NOMO-1 (cell line): ENCODE results near the gene TOX2.

Experiments used
- DNase-seq, 2 experiments: peaks; one replicate each; lab custom pipeline; 2025; ENCODE audit not compliant: unreplicated experiment in 2 of 2; lab: John Stamatoyannopoulos, UW

The TOX2 gene

GRCh38 chr20:43915211-43916072 is 790 bp downstream of the TOX2 start:
- no peak for DNase-seq

- DNase-seq, result no peak
Measured at GRCh38 chr20:43916073-43916880, 1.6 kb downstream of the TOX2 start.

- no peak for DNase-seq
Measured at GRCh38 chr20:43916881-43917371, 2.3 kb downstream of the TOX2 start.

- DNase-seq, result no peak
Measured at GRCh38 chr20:43917380-43917779, 2.7 kb downstream of the TOX2 start.

- no peak for DNase-seq
Measured at GRCh38 chr20:43919686-43920403, 5.2 kb downstream of the TOX2 start.

- DNase-seq, result no peak
Measured at GRCh38 chr20:43920797-43921196, 6.1 kb downstream of the TOX2 start.

- DNase-seq, result no peak
Measured at GRCh38 chr20:43921227-43921780, 6.7 kb downstream of the TOX2 start.

GRCh38 chr20:43922614-43923013 is 8.0 kb downstream of the TOX2 start:
- no peak for DNase-seq

- DNase-seq, result no peak
Measured at GRCh38 chr20:43923322-43923721, 8.7 kb downstream of the TOX2 start.

GRCh38 chr20:43923917-43924316 is 9.3 kb downstream of the TOX2 start:
- no peak for DNase-seq

GRCh38 chr20:43925215-43925614 is 10.6 kb downstream of the TOX2 start:
- no peak for DNase-seq

- peak in 1 of 2 experiments; percentile 7 for DNase-seq
Measured at GRCh38 chr20:43925801-43926200, 11.1 kb downstream of the TOX2 start.

GRCh38 chr20:43926287-43927050 is 11.8 kb downstream of the TOX2 start:
- DNase-seq, result no peak

GRCh38 chr20:43931976-43932375 is 17.3 kb downstream of the TOX2 start:
- no peak for DNase-seq

- no peak for DNase-seq
Measured at GRCh38 chr20:43934833-43935232, 20.2 kb downstream of the TOX2 start.

GRCh38 chr20:43936104-43936770 is 21.6 kb downstream of the TOX2 start:
- DNase-seq, result no peak

- DNase-seq, result no peak
Measured at GRCh38 chr20:43936805-43937204, 22.2 kb downstream of the TOX2 start.

GRCh38 chr20:43937591-43937990 is 22.9 kb downstream of the TOX2 start:
- DNase-seq, result no peak

- DNase-seq, result no peak
Measured at GRCh38 chr20:43938017-43938655, 23.5 kb downstream of the TOX2 start.
